Activated T-cell treated with anti-CD3 and anti-CD28 coated beads for 48 hours (primary cell): ENCODE data around the gene FKBP5.
"Not testable (repeated sequence)": the region's sequence is repeated elsewhere in the genome, so short reads cannot be mapped to it uniquely, and the experiment has no call there.

ENCODE experiments used
- DNase-seq: peaks from one replicate; pipeline ENCODE4 v3.0.0-alpha.2; 2020; ENCODE audit warnings: low read depth

Gene FKBP5

DNA sequence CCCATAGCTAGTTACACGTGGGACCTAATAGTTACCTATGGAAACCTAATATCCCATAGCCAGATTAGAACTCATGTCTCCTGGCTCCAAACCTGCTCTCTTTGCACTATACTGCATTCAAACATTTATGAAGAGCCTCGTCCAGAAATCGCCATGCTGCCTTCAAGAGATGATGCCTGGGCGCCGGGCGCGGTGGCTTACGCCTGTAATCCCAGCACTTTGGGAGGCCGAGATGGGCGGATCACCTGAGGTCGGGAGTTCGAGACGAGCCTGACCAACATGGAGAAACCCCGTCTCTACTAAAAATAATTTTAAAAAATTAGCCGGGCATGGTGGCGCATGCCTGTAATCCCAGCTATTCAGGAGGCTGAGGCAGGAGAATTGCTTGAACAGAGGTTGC, 1.3 kb upstream of the FKBP5 start:
- DNase-seq, result not testable (repeated sequence)

DNA sequence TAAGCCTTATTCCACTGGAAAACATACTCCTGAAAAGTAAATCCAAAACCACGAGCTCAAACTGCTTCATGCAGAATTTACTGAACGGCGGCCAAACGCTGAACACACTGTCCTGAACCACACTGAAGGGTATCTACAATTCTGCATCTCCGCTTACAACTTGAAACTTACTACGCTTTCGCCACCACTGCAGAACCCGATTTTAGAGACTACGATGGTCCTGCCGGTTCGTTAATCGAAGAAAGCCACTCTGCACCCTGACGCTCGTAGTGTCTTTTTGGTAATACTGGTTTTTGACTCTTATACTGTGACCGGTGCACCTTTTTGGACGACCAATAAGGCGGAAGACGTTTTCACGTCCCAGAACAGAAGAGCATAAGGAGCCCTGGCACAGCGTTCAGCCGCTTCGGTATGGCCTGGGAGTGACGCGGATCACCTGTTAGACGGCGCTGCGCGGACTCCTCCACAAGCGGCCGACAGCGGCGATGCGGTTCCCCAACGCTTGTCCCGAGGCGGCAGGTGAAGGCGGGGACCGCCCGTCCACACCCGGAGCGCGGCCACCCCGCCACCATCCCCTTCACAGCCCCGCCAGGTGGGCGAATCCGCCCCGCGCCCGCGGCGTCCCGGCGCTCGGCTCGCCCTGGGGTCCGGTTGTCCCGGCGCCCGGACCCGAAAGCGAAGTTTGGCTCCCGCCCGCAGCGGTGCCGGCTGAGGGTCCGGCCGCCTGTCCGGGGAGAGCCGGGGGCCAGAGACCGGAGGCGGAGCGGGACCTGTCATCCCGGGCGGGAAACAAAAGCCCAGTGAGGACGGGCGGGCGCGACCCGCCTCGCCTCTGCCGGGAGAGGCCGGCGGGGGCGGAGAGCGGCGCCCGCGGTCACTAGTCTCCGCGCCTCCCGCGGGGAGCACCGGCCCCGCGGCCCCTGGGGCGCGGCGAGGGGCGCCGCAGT, 784 bp downstream of the FKBP5 start:
- DNase-seq, result peak; percentile 61

- no peak for DNase-seq
These were observed 1.7 kb downstream of the FKBP5 start for GRCh38 chr6:35686873-35687555.

GRCh38 chr6:35686436-35686835, 2.3 kb downstream of the FKBP5 start:
- no peak for DNase-seq

GRCh38 chr6:35683267-35683666, 5.4 kb downstream of the FKBP5 start:
- no peak for DNase-seq

DNA sequence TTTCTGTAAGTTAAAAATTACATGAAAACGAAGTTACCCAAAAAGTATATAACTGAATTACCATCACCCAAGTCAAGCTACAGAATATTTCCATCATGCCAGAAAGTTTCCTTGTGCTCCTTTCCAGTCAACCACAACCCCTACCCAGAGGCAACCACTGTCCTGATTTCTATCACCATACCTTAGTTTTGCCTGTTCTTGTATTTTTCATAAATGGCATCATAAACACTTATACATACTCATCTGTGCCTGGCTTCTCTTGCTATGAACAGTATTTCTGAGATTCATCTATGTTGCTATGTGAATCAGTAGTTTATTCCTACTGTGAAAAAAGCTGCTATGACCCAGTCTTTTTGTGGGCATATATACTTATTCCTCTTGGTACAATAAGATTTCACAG, 7.4 kb downstream of the FKBP5 start:
- DNase-seq, result no peak

DNA sequence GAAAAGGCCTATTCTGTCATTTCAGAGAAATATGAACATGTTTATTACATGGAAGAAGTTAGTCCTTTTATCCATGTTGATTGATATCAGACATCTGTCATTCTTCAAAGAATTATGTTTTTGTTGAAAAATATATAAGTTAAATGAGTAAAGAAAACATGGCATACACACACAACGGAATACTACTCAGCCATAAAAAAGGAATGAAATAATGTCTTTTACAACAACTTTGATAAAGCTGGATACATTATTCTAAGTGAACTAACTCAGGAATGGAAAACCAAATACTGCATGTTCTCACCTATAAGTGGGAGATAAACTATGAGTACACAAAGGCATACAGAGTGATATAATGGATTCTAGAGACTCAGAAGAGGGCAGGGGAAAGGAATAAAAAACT, 9.3 kb downstream of the FKBP5 start:
- no peak for DNase-seq

DNA sequence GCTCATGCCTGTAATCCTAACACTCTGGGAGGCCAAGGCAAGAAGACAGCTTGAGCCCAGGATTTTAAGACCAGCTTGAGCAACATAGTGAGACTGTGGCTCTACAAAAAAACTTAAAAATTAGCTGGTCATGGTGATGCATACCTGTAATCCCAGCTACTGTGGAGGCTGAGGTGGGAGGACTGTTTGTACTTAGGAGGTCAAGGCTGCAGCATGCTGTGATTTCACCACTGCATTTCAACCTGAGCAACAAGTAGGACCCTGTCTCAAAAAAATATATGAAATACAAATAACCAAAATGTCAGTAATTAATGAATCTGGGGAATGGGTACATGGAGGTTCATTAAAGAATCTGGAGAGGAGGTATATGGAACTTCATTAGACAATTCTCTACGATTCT, 9.9 kb downstream of the FKBP5 start:
- DNase-seq, result no peak

- no peak for DNase-seq
These were observed 10.6 kb downstream of the FKBP5 start for GRCh38 chr6:35678021-35678654.

DNA sequence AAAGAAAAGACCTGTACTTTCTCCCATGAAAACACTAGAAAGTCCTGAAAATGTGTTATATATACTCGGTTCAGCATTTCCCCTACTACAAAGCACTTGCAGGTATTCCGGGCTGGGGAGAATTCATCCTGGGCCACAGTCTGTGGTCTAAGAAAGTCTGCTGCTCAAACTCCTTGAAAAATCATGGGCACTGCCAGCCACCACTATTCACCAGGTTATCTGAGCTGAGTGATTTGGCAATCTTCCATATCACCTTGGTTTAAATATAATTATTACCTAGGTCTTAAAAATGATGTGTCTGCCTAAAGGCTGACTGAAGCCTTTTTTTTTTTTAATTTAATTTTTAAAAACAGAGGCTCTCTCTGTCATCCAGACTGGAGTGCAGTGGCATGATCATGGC, 11.3 kb downstream of the FKBP5 start:
- no peak for DNase-seq

- DNase-seq, result no peak
These were observed 12.8 kb downstream of the FKBP5 start for GRCh38 chr6:35675871-35676459.

GRCh38 chr6:35674594-35674993, 14.1 kb downstream of the FKBP5 start:
- no peak for DNase-seq

DNA sequence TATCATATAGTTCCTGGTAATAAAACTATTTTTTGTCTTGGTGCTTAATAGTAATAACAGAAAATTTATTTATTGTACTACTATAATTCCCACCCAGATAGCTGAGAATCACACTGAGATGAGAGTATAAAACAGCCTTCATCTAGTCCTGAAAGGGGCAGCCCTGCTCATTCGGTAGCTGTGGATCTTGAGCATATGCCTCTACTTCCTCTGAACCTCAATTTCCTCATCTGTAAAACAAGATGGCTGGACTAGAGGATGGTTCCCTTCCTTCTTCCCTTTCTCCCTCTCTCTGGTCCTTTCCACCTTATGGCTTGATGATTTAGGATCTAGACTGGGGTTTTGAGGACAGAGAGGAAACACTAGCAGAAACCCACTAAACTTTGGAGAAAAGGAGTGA, 15.0 kb downstream of the FKBP5 start:
- DNase-seq, result no peak

GRCh38 chr6:35673284-35673666, 15.4 kb downstream of the FKBP5 start:
- DNase-seq, result not testable (repeated sequence)

- not testable (repeated sequence) for DNase-seq
These were observed 18.3 kb downstream of the FKBP5 start for GRCh38 chr6:35670453-35670852.

DNA sequence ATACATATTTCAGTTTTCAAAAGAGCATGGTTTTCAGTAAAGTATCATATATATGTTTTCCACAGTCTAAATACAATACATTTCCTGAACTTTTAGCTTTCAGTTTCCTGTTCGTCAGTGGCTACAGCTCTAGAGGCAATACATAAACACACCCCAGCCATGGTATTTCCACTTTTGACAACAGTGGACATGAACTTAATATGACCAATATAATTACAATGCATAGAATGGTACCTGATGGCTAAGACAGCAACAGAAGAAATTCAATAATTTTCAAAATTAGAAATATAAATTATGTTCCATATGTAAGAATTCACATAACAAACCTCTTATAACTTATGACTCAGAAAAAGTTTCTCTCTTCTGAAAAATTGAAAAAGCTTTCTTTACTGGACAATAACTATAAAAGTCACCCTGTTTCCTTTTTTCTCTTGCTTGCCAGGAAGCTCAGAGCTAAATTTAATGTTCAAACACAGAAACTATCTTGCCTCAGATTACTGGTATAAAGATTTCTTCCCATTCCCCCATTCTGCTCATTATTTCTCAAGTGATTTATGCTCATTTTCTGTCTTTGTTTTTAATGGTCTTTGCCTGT, 19.2 kb downstream of the FKBP5 start:
- no peak for DNase-seq

GRCh38 chr6:35668744-35669450, 19.8 kb downstream of the FKBP5 start:
- DNase-seq, result no peak

- no peak for DNase-seq
These were observed 20.6 kb downstream of the FKBP5 start for GRCh38 chr6:35668096-35668495.

DNA sequence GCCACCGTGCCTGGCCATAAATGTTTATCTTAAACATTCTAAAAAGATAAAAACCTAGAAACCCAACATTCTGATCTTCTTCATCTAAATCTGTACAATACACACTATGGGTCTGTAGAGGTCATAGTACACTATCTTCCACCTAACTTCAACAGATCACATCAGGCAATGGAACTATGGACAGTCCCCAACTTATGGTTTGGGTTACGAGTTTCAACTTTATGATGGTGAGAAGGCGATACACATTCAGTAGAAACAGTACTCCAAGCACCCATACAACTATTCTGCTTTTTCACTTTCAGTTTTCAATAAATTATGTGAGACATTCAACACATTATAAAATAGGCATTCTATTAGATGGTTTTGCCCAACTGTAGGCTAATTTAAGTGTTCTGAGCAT, 23.1 kb downstream of the FKBP5 start:
- DNase-seq, result no peak

DNA sequence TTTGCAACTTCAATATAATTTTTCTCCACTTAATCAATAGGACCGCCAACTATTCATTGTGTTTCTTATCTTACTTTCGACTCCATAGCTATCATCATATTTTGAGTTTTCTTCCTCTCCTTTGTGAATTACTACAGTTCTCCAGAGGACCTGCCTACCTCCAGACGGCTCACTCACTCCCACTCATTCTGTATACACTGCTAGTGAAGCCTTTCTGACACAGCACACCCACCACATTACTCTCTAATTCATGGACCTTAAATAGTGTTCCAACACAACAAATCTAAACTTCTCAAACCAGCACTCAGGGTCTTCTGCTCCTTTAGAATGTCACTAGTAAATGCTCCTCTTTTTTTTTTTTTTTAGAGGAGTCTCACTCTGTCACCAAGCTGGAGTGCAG, 23.8 kb downstream of the FKBP5 start:
- DNase-seq, result no peak

GRCh38 chr6:35663447-35664235, 25.1 kb downstream of the FKBP5 start:
- DNase-seq, result no peak
